H1 (cell line): ENCODE measurements around the gene ADSS1. TPM values are rescaled to one million over a fixed set of nuclear protein-coding genes. Genes with fewer than 3 reads are reported as not detected.

Source experiments
- CEBPB ChIP-seq: IDR thresholded peaks from 2 replicates; pipeline ENCODE4 v1.6.1; 2012; ENCODE audit warnings: low read depth, low read length
- HDAC6 ChIP-seq: IDR thresholded peaks from one replicate; pipeline ENCODE4 v1.7.1; 2012; ENCODE audit warnings: low read depth, mild to moderate bottlenecking, inconsistent platforms, low read length, moderate library complexity
- POLR2AphosphoS5 ChIP-seq: IDR thresholded peaks from 2 replicates; pipeline ENCODE4 v1.6.1; 2011; ENCODE audit warnings: low read depth, low read length
- RNF2 ChIP-seq: fragments of 200-900, 300-1000 bp; sonication (generic); IDR thresholded peaks from 2 replicates; pipeline ENCODE4 v1.7.1; 2016; ENCODE audit warnings: borderline replicate concordance, low read depth, mild to moderate bottlenecking, antibody characterized with exemption, low read length; ENCODE audit not compliant: poor library complexity, severe bottlenecking; ENCODE audit errors: missing control alignments
- SAP30 ChIP-seq: fragments of 300-600 bp; sonication (generic); IDR thresholded peaks from 2 replicates; pipeline ENCODE4 v1.7.1; 2012; ENCODE audit warnings: low read length, moderate library complexity, mild to moderate bottlenecking, inconsistent platforms; ENCODE audit not compliant: insufficient read depth, insufficient replicate concordance
- SIN3A ChIP-seq, 2 experiments: IDR thresholded peaks in 1 of 2; conservative IDR thresholded peaks in 1 of 2; 2 replicates each; pipeline ENCODE4 v1.6.1; 2011 to 2012; ENCODE audit warnings: low read length in 2 of 2, improper control_type of control experiment in 1 of 2, low read depth in 1 of 2, mild to moderate bottlenecking in 1 of 2
- SP4 ChIP-seq: IDR thresholded peaks from 2 replicates; pipeline ENCODE4 v1.6.1; 2012; ENCODE audit warnings: low read length, inconsistent platforms
- polyA plus RNA-seq, 7 experiments: library from polyadenylated mRNA; depleted of rRNA in 3 of 7; stranded (reverse) in 5 of 7; unstranded in 2 of 7; fragments of >200 nt in 5 of 7; fragments of 200-250 nt in 2 of 7; gene quantifications; 1 replicate in 5 of 7; 2 replicates in 1 of 7; 4 replicates in 1 of 7; pipeline versions ENCODE4 v1.2.1 to v1.2.3, GENCODE V29; 2011 to 2013; ENCODE audit warnings: missing spikeins in 2 of 7, mixed read lengths in 2 of 7
- total RNA-seq: library from RNA; stranded (reverse); fragmentation: NEBNext Ultra II Directional; extraction: Animal tissue kit (Norgen Biotek cat#: 25700); gene quantifications from 2 replicates; pipeline ENCODE4 v1.2.1, GENCODE V29; 2021
- TF ChIP-seq, protein P1 (sequence below): IDR thresholded peaks from 2 replicates; pipeline ENCODE4 v1.6.1; 2012; ENCODE audit warnings: low read length, inconsistent platforms
- TF ChIP-seq, protein P2 (sequence below), 3 experiments: IDR thresholded peaks; 1 replicate in 2 of 3; 2 replicates in 1 of 3; pipeline versions ENCODE4 v1.5.1 to v1.6.1; 2011; ENCODE audit warnings: low read length in 3 of 3, mild to moderate bottlenecking in 3 of 3, inconsistent platforms in 2 of 3, low read depth in 1 of 3, moderate library complexity in 1 of 3; ENCODE audit not compliant: insufficient read depth in 1 of 3; ENCODE audit errors: control extremely low read depth in 1 of 3

ADSS1 gene
- total and polyA plus RNA-seq, 2 of the 8 experiments (the other 6 are each of a cell fraction or from before 2014, with no cell fraction given), result 7.1 to 7.9 TPM

DNA sequence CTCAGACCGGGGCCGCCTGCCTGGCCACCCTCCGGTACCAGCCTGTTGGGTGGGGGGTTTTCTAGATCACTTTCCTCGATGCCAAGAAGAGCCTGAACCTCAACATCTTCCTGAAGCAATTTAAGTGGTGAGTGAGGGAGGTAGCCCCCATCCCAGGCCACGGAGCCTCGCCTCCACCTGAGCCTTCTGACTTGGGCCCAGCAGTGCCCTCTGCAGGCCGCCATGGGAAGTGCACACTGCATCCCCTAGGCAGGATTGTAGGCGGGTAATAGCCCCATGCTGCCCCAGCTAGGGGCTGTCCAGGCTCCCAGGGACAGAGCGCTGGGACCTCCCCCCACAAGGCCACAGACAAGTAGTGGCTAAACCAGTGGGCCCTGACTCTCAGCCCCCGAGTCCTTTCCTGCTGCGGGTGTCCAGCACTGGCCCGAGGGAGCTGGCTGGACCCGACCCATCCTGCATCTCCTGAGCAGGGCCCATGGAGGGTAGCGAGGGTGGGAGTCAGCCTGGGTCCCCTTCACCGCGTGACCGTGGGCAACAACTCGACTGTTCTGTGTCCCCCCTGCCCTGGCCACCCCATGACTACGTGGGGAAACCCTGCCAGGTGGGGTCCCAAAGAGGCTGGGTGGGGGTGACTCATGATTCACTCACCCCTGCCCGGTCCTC, 15.3 kb upstream of the ADSS1 start (continued):
- 0 out of 2 replicates have a peak, but pooled peaks have one; percentile 18 for TF ChIP-seq CEBPB
- TF ChIP-seq HDAC6, result no peak
- no peak for TF ChIP-seq RNF2
- TF ChIP-seq POLR2AphosphoS5, result peak; percentile 53; the same call in 1 of the 2 replicates
- TF ChIP-seq SAP30, result no peak
- TF ChIP-seq, protein P1, sequence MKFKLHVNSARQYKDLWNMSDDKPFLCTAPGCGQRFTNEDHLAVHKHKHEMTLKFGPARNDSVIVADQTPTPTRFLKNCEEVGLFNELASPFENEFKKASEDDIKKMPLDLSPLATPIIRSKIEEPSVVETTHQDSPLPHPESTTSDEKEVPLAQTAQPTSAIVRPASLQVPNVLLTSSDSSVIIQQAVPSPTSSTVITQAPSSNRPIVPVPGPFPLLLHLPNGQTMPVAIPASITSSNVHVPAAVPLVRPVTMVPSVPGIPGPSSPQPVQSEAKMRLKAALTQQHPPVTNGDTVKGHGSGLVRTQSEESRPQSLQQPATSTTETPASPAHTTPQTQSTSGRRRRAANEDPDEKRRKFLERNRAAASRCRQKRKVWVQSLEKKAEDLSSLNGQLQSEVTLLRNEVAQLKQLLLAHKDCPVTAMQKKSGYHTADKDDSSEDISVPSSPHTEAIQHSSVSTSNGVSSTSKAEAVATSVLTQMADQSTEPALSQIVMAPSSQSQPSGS, result no peak
- TF ChIP-seq SIN3A (conservative IDR thresholded peaks at IDR 0.05 in 1 of 2, IDR thresholded peaks at IDR 0.05 in 1 of 2; ENCODE audit: low read depth in 1 of 2, low read length in 2 of 2), result 0 out of 4 replicates have a peak, but pooled peaks of 1 of the 2 experiments have one; percentile 62
- no peak for TF ChIP-seq SP4
- TF ChIP-seq, protein P2, sequence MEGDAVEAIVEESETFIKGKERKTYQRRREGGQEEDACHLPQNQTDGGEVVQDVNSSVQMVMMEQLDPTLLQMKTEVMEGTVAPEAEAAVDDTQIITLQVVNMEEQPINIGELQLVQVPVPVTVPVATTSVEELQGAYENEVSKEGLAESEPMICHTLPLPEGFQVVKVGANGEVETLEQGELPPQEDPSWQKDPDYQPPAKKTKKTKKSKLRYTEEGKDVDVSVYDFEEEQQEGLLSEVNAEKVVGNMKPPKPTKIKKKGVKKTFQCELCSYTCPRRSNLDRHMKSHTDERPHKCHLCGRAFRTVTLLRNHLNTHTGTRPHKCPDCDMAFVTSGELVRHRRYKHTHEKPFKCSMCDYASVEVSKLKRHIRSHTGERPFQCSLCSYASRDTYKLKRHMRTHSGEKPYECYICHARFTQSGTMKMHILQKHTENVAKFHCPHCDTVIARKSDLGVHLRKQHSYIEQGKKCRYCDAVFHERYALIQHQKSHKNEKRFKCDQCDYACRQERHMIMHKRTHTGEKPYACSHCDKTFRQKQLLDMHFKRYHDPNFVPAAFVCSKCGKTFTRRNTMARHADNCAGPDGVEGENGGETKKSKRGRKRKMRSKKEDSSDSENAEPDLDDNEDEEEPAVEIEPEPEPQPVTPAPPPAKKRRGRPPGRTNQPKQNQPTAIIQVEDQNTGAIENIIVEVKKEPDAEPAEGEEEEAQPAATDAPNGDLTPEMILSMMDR (IDR thresholded peaks at IDR 0.05; ENCODE audit: control extremely low read depth in 1 of 3, insufficient read depth in 1 of 3, low read depth in 1 of 3, low read length in 3 of 3), result peak in 2 of 3 experiments; percentile 96 to 98; a peak in 3 of 4 replicates
